ENCODE data around the gene MYO3B.

DNA sequence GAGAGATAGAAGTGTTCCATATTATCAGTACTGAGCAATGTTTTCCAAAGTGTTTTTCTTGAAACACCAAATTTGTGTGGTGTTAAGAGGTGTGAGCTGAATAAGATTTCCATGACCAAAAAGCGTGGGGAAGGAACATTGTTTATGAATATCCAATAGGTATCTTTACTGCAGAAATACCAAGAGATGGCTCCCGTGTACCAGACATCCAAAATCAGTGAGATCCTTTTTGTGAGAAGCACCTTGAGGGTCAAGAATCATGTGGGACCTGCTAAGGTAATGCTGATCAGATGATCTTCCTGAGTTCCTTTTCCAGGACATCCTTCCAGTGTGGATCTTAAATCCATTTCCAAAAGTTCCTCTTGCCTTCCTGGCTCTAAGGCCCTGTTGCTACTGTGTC, 246.0 kb downstream of the MYO3B start:
- TF ChIP-seq, protein P1, sequence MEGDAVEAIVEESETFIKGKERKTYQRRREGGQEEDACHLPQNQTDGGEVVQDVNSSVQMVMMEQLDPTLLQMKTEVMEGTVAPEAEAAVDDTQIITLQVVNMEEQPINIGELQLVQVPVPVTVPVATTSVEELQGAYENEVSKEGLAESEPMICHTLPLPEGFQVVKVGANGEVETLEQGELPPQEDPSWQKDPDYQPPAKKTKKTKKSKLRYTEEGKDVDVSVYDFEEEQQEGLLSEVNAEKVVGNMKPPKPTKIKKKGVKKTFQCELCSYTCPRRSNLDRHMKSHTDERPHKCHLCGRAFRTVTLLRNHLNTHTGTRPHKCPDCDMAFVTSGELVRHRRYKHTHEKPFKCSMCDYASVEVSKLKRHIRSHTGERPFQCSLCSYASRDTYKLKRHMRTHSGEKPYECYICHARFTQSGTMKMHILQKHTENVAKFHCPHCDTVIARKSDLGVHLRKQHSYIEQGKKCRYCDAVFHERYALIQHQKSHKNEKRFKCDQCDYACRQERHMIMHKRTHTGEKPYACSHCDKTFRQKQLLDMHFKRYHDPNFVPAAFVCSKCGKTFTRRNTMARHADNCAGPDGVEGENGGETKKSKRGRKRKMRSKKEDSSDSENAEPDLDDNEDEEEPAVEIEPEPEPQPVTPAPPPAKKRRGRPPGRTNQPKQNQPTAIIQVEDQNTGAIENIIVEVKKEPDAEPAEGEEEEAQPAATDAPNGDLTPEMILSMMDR (IDR thresholded peaks at IDR 0.05), result no peak
- no peak for TF ChIP-seq POLR2A (IDR thresholded peaks at IDR 0.05)

All from uterus (tissue), 2 donors.